ENCODE results near the gene TSTD2.

The TSTD2 gene

GRCh38 chr9:97615439-97616072 lies 17.6 kb downstream of the TSTD2 start:
- H3K4me3 Mint-ChIP-seq, result no peak overlapping the region
- TF ChIP-seq, protein P1, sequence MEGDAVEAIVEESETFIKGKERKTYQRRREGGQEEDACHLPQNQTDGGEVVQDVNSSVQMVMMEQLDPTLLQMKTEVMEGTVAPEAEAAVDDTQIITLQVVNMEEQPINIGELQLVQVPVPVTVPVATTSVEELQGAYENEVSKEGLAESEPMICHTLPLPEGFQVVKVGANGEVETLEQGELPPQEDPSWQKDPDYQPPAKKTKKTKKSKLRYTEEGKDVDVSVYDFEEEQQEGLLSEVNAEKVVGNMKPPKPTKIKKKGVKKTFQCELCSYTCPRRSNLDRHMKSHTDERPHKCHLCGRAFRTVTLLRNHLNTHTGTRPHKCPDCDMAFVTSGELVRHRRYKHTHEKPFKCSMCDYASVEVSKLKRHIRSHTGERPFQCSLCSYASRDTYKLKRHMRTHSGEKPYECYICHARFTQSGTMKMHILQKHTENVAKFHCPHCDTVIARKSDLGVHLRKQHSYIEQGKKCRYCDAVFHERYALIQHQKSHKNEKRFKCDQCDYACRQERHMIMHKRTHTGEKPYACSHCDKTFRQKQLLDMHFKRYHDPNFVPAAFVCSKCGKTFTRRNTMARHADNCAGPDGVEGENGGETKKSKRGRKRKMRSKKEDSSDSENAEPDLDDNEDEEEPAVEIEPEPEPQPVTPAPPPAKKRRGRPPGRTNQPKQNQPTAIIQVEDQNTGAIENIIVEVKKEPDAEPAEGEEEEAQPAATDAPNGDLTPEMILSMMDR (IDR thresholded peaks at IDR 0.05), result peak; percentile 82
- no peaks in the 10 kb centered on the region for H3K27me3 Mint-ChIP-seq (ENCODE audit: low read depth, poor library complexity)
- H3K9me3 Mint-ChIP-seq, result peaks cover 6% of the 10 kb centered on the region
- DNase-seq, result peak; percentile 69
- no peaks in the 10 kb centered on the region for H3K4me1 Mint-ChIP-seq
- peaks cover 75% of the 10 kb centered on the region for H3K36me3 Mint-ChIP-seq (ENCODE audit: low read depth)
- no peak overlapping the region for H3K27ac Mint-ChIP-seq

DNA sequence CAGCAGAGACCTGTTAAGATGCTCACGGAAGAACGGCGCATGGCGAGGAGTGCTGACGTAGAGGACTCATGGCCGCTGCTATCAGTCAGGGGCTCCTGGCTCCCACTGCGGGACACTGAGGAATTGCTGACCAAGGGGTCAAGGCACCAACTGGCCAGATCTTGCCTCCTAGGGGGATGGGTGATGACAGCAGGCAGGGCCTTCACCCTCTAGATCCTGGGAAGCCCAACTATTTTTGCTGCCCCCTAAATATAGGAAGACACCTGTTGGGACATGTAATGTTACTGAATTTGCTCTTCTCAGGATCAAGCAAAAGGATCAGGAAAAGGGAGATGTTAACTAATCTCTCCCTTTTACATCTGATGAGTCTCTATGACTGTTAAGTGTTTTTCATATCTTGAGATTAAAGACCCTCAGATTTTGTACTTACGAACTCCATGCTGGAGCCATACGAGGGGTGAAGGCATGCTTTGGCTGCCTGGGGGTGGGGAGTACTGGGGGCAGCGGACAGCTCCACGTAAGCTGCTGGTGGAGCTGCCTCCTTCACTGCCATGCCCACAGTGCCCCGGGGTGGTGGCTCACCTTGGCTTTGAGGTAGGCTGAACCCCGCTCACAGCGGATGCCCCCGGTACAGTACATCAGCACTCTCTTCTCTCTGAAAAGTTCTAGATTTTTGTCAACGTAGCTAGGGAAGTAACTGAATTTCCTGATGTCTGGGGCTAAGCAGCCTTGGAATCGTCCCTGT lies 28.1 kb downstream of the TSTD2 start:
- H3K27me3 Mint-ChIP-seq (ENCODE audit: low read depth, poor library complexity), result no peaks in the 10 kb centered on the region
- no peak overlapping the region for H3K27ac Mint-ChIP-seq
- H3K4me3 Mint-ChIP-seq, result no peak overlapping the region

GRCh38 chr9:97602430-97602829 lies 30.7 kb downstream of the TSTD2 start:
- DNase-seq, result no peak
- Mint-ChIP-seq H3K27ac (no peak overlapping the region), H3K4me3 (no peak overlapping the region), H3K36me3 (ENCODE audit: low read depth) (peaks cover 50% of the 10 kb centered on the region), H3K27me3 (ENCODE audit: low read depth, poor library complexity) (peaks cover 3% of the 10 kb centered on the region), H3K9me3 (no peaks in the 10 kb centered on the region), H3K4me1 (peaks cover 4% of the 10 kb centered on the region)
- TF ChIP-seq, protein P1 (IDR thresholded peaks at IDR 0.05), result no peak

More for the DNA sequence above, 28.1 kb downstream of the TSTD2 start:
- H3K4me1 Mint-ChIP-seq, result no peaks in the 10 kb centered on the region
- no peaks in the 10 kb centered on the region for H3K9me3 Mint-ChIP-seq
- TF ChIP-seq, protein P1 (IDR thresholded peaks at IDR 0.05), result no peak
- DNase-seq, result no peak
- peaks cover 57% of the 10 kb centered on the region for H3K36me3 Mint-ChIP-seq (ENCODE audit: low read depth)

DNA sequence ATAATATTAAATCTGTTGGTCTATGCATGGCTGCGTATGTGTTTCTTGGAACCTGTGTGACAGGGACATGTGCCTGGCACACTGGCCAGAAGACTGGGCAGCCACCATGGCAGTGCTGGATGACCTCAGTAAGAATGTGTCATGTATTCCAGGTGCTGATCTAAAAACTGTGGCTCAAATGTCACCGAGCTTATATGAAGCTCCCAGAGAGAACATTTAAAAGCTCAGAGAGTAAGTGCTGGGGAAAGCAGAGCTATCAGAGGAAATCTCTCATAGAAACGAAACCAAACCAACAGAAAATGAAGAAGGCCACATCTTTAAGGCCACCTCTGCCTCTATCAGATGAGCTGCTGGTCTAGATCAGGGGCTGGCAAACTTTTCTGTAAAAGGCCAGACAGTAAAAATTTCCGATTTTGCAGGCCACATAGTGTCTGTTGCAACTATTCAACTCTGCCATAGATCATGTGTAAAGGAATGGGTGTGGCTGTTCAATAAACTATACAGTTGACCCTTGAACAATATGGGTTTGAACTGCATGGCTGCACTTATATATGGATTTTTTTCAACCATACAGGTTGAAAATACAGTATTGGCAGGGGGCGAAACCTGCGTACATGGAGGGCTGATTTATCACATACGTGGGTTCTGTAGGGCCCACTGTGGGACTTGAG lies 31.8 kb downstream of the TSTD2 start:
- H3K36me3 Mint-ChIP-seq (ENCODE audit: low read depth), result peaks cover 41% of the 10 kb centered on the region
- H3K27ac Mint-ChIP-seq, result peak overlapping the region; percentile 37
- no peak overlapping the region for H3K4me3 Mint-ChIP-seq
- H3K27me3 Mint-ChIP-seq (ENCODE audit: low read depth, poor library complexity), result peaks cover 3% of the 10 kb centered on the region
- TF ChIP-seq, protein P1 (IDR thresholded peaks at IDR 0.05), result no peak
- DNase-seq, result no peak
- no peaks in the 10 kb centered on the region for H3K9me3 Mint-ChIP-seq
- peaks cover 4% of the 10 kb centered on the region for H3K4me1 Mint-ChIP-seq

- H3K27ac Mint-ChIP-seq, result no peak overlapping the region
Measured at GRCh38 chr9:97600531-97601227, 32.5 kb downstream of the TSTD2 start.

More at GRCh38 chr9:97600531-97601227, 32.5 kb downstream of the TSTD2 start:
- Mint-ChIP-seq H3K9me3 (no peaks in the 10 kb centered on the region), H3K36me3 (ENCODE audit: low read depth) (peaks cover 35% of the 10 kb centered on the region), H3K4me3 (no peak overlapping the region), H3K27me3 (ENCODE audit: low read depth, poor library complexity) (peaks cover 3% of the 10 kb centered on the region), H3K4me1 (peaks cover 4% of the 10 kb centered on the region)
- TF ChIP-seq, protein P1 (IDR thresholded peaks at IDR 0.05), result no peak
- no peak for DNase-seq
